Upper lobe of right lung (tissue), 1 donor: Measurements from ENCODE around the gene RUBCN. TPM values are rescaled to one million over a fixed set of nuclear protein-coding genes. Genes with fewer than 3 reads are reported as not detected.
"Not testable (repeated sequence)": the region's sequence is repeated elsewhere in the genome, so short reads cannot be mapped to it uniquely, and the experiment has no call there.

Experiments used
- ATAC-seq: fragments of 200-7000 bp; cut with Tn5 transposase; one replicate; pipeline ENCODE4 v1.9.1; 2020; ENCODE audit warnings: mild to moderate bottlenecking, moderate library complexity
- DNase-seq: peaks from one replicate; pipeline ENCODE4 v3.0.0-alpha.2; 2020
- H3K27ac ChIP-seq: fragments of 200-600 bp; one replicate; pipeline ENCODE4 v1.8.0; 2022
- H3K27me3 ChIP-seq: fragments of 200-600 bp; one replicate; pipeline ENCODE4 v1.8.0; 2022; ENCODE audit warnings: mild to moderate bottlenecking
- H3K36me3 ChIP-seq: fragments of 200-600 bp; one replicate; pipeline ENCODE4 v1.8.0; 2022
- H3K4me1 ChIP-seq: fragments of 200-600 bp; one replicate; pipeline ENCODE4 v1.8.0; 2022
- H3K4me3 ChIP-seq: fragments of 200-600 bp; one replicate; pipeline ENCODE4 v1.8.0; 2022; ENCODE audit warnings: mild to moderate bottlenecking
- H3K9me3 ChIP-seq: fragments of 200-600 bp; one replicate; pipeline ENCODE4 v1.8.0; 2022
- CTCF ChIP-seq: fragments of 200-600 bp; IDR thresholded peaks from one replicate; pipeline ENCODE4 v1.8.0; 2022; ENCODE audit warnings: antibody characterized with exemption
- intact Hi-C: fragments of 100-400 bp; cut with DNase I; formaldehyde crosslinking; loops from one replicate; pipeline ENCODE4 v1.11.0; 2022
- total RNA-seq: library from RNA; stranded (reverse); fragmentation: NEBNext Ultra II Directional; extraction: Animal tissue kit (Norgen Biotek cat#: 25700); gene quantifications from one replicate; pipeline ENCODE4 v1.2.1, GENCODE V29; 2021
- donor health status: DM: no; HTN: yes; CAD: no; lungs with severe emphysema.

Gene RUBCN
- total RNA-seq, 1 donor from 2014 or later: 35.2 TPM

- intact Hi-C loops, H3K9me3 ChIP-seq, H3K4me3 ChIP-seq, DNase-seq, H3K4me1 ChIP-seq, H3K27me3 ChIP-seq, H3K36me3 ChIP-seq, ATAC-seq, H3K27ac ChIP-seq: not testable (repeated sequence)
Observed at GRCh38 chr3:197647649-197648048, 89.1 kb downstream of the RUBCN start.

- ATAC-seq: not testable (repeated sequence)
Observed at GRCh38 chr3:197647191-197647590, 89.5 kb downstream of the RUBCN start.

GRCh38 chr3:197646294-197646693 lies 90.4 kb downstream of the RUBCN start:
- H3K4me1 ChIP-seq, H3K27me3 ChIP-seq, intact Hi-C loops, ATAC-seq, H3K36me3 ChIP-seq, H3K4me3 ChIP-seq, H3K9me3 ChIP-seq, H3K27ac ChIP-seq: not testable (repeated sequence)
- peak; percentile 30 for DNase-seq

More at GRCh38 chr3:197647191-197647590, 89.5 kb downstream of the RUBCN start:
- H3K4me1 ChIP-seq, DNase-seq, H3K27me3 ChIP-seq, H3K36me3 ChIP-seq, H3K9me3 ChIP-seq, intact Hi-C loops, H3K4me3 ChIP-seq, H3K27ac ChIP-seq: not testable (repeated sequence)

- H3K4me1 ChIP-seq, H3K4me3 ChIP-seq, H3K27ac ChIP-seq, H3K36me3 ChIP-seq, H3K27me3 ChIP-seq, ATAC-seq, H3K9me3 ChIP-seq, intact Hi-C loops: not testable (repeated sequence)
- peak; percentile 35 for DNase-seq
Observed at GRCh38 chr3:197637556-197637955, 99.1 kb downstream of the RUBCN start.

GRCh38 chr3:197631989-197632388 lies 104.7 kb downstream of the RUBCN start:
- intact Hi-C loops: not testable (repeated sequence)

GRCh38 chr3:197630766-197631165 lies 105.9 kb downstream of the RUBCN start:
- H3K4me1 ChIP-seq, H3K36me3 ChIP-seq, intact Hi-C loops, ATAC-seq, H3K27ac ChIP-seq, DNase-seq, H3K9me3 ChIP-seq, H3K4me3 ChIP-seq, H3K27me3 ChIP-seq: not testable (repeated sequence)

More at GRCh38 chr3:197631989-197632388, 104.7 kb downstream of the RUBCN start:
- not testable (repeated sequence) for DNase-seq, H3K4me1 ChIP-seq, ATAC-seq, H3K36me3 ChIP-seq, H3K4me3 ChIP-seq, H3K27ac ChIP-seq, H3K27me3 ChIP-seq, H3K9me3 ChIP-seq
- peak; percentile 21 for TF ChIP-seq CTCF

- ATAC-seq, H3K4me3 ChIP-seq, H3K27ac ChIP-seq, H3K4me1 ChIP-seq, intact Hi-C loops, H3K36me3 ChIP-seq, H3K27me3 ChIP-seq, DNase-seq, H3K9me3 ChIP-seq: not testable (repeated sequence)
Observed at GRCh38 chr3:197629286-197629685, 107.4 kb downstream of the RUBCN start.

- Histone ChIP-seq H3K27ac (peak overlapping the region; percentile 84), H3K4me3 (peak overlapping the region; percentile 74)
- ATAC-seq: peak; percentile 91
- peak; percentile 96 for DNase-seq
- H3K36me3 ChIP-seq, intact Hi-C loops, H3K4me1 ChIP-seq, H3K9me3 ChIP-seq, H3K27me3 ChIP-seq: not testable (repeated sequence)
Observed at GRCh38 chr3:197627772-197628523, 108.8 kb downstream of the RUBCN start.

- H3K4me1 ChIP-seq, H3K27me3 ChIP-seq, H3K27ac ChIP-seq, intact Hi-C loops, H3K9me3 ChIP-seq, H3K36me3 ChIP-seq: not testable (repeated sequence)
- DNase-seq (peak; percentile 68), ATAC-seq (peak; percentile 92)
- H3K4me3 ChIP-seq: peak overlapping the region; percentile 74
Observed at GRCh38 chr3:197627158-197627771, 109.4 kb downstream of the RUBCN start.

- H3K27me3 ChIP-seq, H3K27ac ChIP-seq: not testable (repeated sequence)
Observed at GRCh38 chr3:197626404-197627157, 110.1 kb downstream of the RUBCN start.

GRCh38 chr3:197621478-197621877 lies 115.2 kb downstream of the RUBCN start:
- peaks cover 49% of the 10 kb centered on the region for H3K36me3 ChIP-seq
- H3K4me1 ChIP-seq, ATAC-seq, H3K27me3 ChIP-seq, intact Hi-C loops, DNase-seq, H3K4me3 ChIP-seq, H3K27ac ChIP-seq, H3K9me3 ChIP-seq: not testable (repeated sequence)

More at GRCh38 chr3:197626404-197627157, 110.1 kb downstream of the RUBCN start:
- H3K36me3 ChIP-seq, intact Hi-C loops, DNase-seq, H3K4me1 ChIP-seq, H3K9me3 ChIP-seq: not testable (repeated sequence)
- peak overlapping the region; percentile 45 for H3K4me3 ChIP-seq
- peak; percentile 54 for ATAC-seq
